Endothelial cell of umbilical vein (primary cell): Measurements from ENCODE around the gene SMAD1. TPM values are rescaled to one million over a fixed set of nuclear protein-coding genes. Genes with fewer than 3 reads are reported as not detected.

ENCODE experiments used
- BruUV-seq: library from RNA; stranded (reverse); fragments of 400-500 nt; replicated peaks from 2 replicates; lab custom pipeline; 2021; lab: Mats Ljungman, UMichigan
- CTCF ChIA-PET: fragments of 300-600, 350-600 bp; sonication (Branson Sonifier 250); formaldehyde crosslinking; loops from one replicate; lab custom pipeline; 2021; ENCODE audit warnings: antibody characterized with exemption, inconsistent platforms; lab: Charles Lee
- POLR2A ChIA-PET: fragments of 300-600, 350-600 bp; sonication (Branson Sonifier 250); formaldehyde crosslinking; loops from one replicate; lab custom pipeline; 2021; ENCODE audit warnings: antibody characterized with exemption, inconsistent platforms; lab: Charles Lee
- DNase-seq: peaks from one replicate; pipeline ENCODE4 v3.0.0-alpha.2; 2011; ENCODE audit warnings: low read depth, low spot score
- FAIRE-seq: peaks from 2 replicates; lab custom pipeline; 2011; peaks lifted over from hg19 to GRCh38; lab: Jason Lieb, UNC
- H2AFZ ChIP-seq: 2 replicates; pipeline ENCODE4 v1.6.0; 2012; ENCODE audit warnings: low read depth, low read length, control low read depth, inconsistent platforms
- H3K27ac ChIP-seq: 2 replicates; pipeline ENCODE4 v1.5.1; 2011; ENCODE audit warnings: low read depth, mild to moderate bottlenecking, control low read depth, low read length, moderate library complexity; ENCODE audit not compliant: insufficient read depth
- H3K27me3 ChIP-seq, 2 experiments: 2 replicates each; pipeline versions ENCODE4 v1.6.0 to v1.6.1; 2011; ENCODE audit warnings: low read length in 2 of 2, mixed read lengths in 1 of 2; ENCODE audit not compliant: control insufficient read depth in 2 of 2, insufficient read depth in 2 of 2
- H3K36me3 ChIP-seq, 2 experiments: 2 replicates in 1 of 2; 3 replicates in 1 of 2; pipeline ENCODE4 v1.5.1; 2011; ENCODE audit warnings: low read length in 2 of 2, mild to moderate bottlenecking in 1 of 2, moderate library complexity in 1 of 2; ENCODE audit not compliant: control insufficient read depth in 2 of 2, insufficient read depth in 2 of 2; ENCODE audit errors: extremely low read depth in 1 of 2
- H3K4me1 ChIP-seq: 3 replicates; pipeline ENCODE4 v1.5.1; 2011; ENCODE audit warnings: mild to moderate bottlenecking, low read length; ENCODE audit not compliant: control insufficient read depth, insufficient read depth; ENCODE audit errors: extremely low read depth
- H3K4me2 ChIP-seq: 2 replicates; pipeline ENCODE4 v1.6.1; 2011; ENCODE audit warnings: low read length, control low read depth, mixed read lengths; ENCODE audit not compliant: insufficient read depth
- H3K4me3 ChIP-seq, 3 experiments: fragments of 200-600 bp in 1 of 3; sonication (generic), shearing (Covaris generic) in 1 of 3; replicated peaks in 1 of 3; 2 replicates each; pipeline ENCODE4 v1.5.1; 2011 to 2016; ENCODE audit warnings: control low read depth in 3 of 3, low read length in 3 of 3, mild to moderate bottlenecking in 2 of 3, inconsistent platforms in 1 of 3, low read depth in 1 of 3, moderate library complexity in 1 of 3; ENCODE audit not compliant: insufficient read depth in 1 of 3
- H3K79me2 ChIP-seq: 2 replicates; pipeline ENCODE4 v1.6.0; 2012; ENCODE audit warnings: low read length, inconsistent platforms; ENCODE audit not compliant: control insufficient read depth, insufficient read depth
- H3K9ac ChIP-seq: replicated peaks from 2 replicates; pipeline ENCODE3; 2011; ENCODE audit warnings: low read length, control low read depth; ENCODE audit not compliant: insufficient read depth; ENCODE audit errors: extremely low read depth
- H3K9me1 ChIP-seq: replicated peaks from 3 replicates; pipeline ENCODE4 v1.6.0; 2011; ENCODE audit warnings: mild to moderate bottlenecking, low read length; ENCODE audit not compliant: control insufficient read depth, insufficient read depth; ENCODE audit errors: extremely low read depth
- H3K9me3 ChIP-seq: replicated peaks from 2 replicates; pipeline ENCODE4 v1.5.1; 2012; ENCODE audit warnings: low read length, inconsistent platforms; ENCODE audit not compliant: control insufficient read depth, insufficient read depth
- H4K20me1 ChIP-seq: replicated peaks from 2 replicates; pipeline ENCODE3; 2011; ENCODE audit warnings: mild to moderate bottlenecking, low read length; ENCODE audit not compliant: control insufficient read depth, insufficient read depth; ENCODE audit errors: extremely low read depth
- CTCF ChIP-seq, 2 donors: IDR thresholded peaks; 1 replicate in 1 of 2; 2 replicates in 1 of 2; pipeline ENCODE4 v1.5.1; 2011; ENCODE audit warnings: low read length in 2 of 2, mild to moderate bottlenecking in 2 of 2, moderate library complexity in 2 of 2, control low read depth in 1 of 2, inconsistent platforms in 1 of 2, low read depth in 1 of 2; ENCODE audit not compliant: insufficient read depth in 1 of 2; ENCODE audit errors: extremely low read depth in 1 of 2
- EZH2 ChIP-seq: IDR thresholded peaks from 2 replicates; pipeline ENCODE4 v1.6.1; 2012; ENCODE audit warnings: borderline replicate concordance, low read depth, mild to moderate bottlenecking, moderate library complexity, low read length, inconsistent platforms; ENCODE audit not compliant: severe bottlenecking
- FOS ChIP-seq: IDR thresholded peaks from 2 replicates; pipeline ENCODE4 v1.6.1; 2011; ENCODE audit warnings: mild to moderate bottlenecking, low read length, moderate library complexity, borderline replicate concordance; ENCODE audit not compliant: insufficient read depth
- GATA2 ChIP-seq: IDR thresholded peaks from 2 replicates; pipeline ENCODE4 v1.7.0; 2011; ENCODE audit warnings: low read depth, mild to moderate bottlenecking, moderate library complexity, mixed read lengths, low read length; ENCODE audit not compliant: insufficient read length, insufficient read depth
- JUN ChIP-seq: IDR thresholded peaks from 2 replicates; pipeline ENCODE4 v1.6.1; 2011; ENCODE audit warnings: borderline replicate concordance, low read depth; ENCODE audit not compliant: insufficient read length, insufficient read depth
- MAX ChIP-seq: IDR thresholded peaks from 2 replicates; pipeline ENCODE4 v1.6.1; 2011; ENCODE audit not compliant: insufficient read depth, insufficient read length
- MYC ChIP-seq: IDR thresholded peaks from one replicate; pipeline ENCODE4 v1.6.1; 2011; ENCODE audit warnings: mild to moderate bottlenecking, low read depth, low read length
- POLR2AphosphoS5 ChIP-seq: IDR thresholded peaks from 2 replicates; pipeline ENCODE4 v1.6.1; 2012; ENCODE audit warnings: low read depth, mild to moderate bottlenecking, control low read depth, low read length, moderate library complexity; ENCODE audit not compliant: insufficient read depth
- dilution Hi-C: fragments of 300-500 bp; cut with MboI; formaldehyde crosslinking; loops from one replicate; pipeline ENCODE4 v1.15.0; 2019; ENCODE audit warnings: low sequenced_read_pairs; ENCODE audit not compliant: extremely low pct_ligation_motif_present
- intact Hi-C: fragments of 100-400 bp; cut with micrococcal nuclease; formaldehyde crosslinking; loops from one replicate; pipeline ENCODE4 v1.10.0; 2022
- polyA plus RNA-seq, 4 experiments: library from polyadenylated mRNA; depleted of rRNA in 3 of 4; stranded (reverse) in 3 of 4; unstranded in 1 of 4; fragments of >200 nt; gene quantifications; 2 replicates each; pipeline versions ENCODE4 v1.2.1 to v1.2.3, GENCODE V29; 2011 to 2012; ENCODE audit warnings: missing spikeins in 1 of 4
- total RNA-seq: library from RNA; stranded (reverse); gene quantifications from 2 replicates; pipeline ENCODE4 v1.2.3, GENCODE V29; 2021

SMAD1 gene
- total and polyA plus RNA-seq, 2 donors (not counting 3 experiments of a cell fraction or from before 2014, with no cell fraction given): 101 to 116 TPM

- Histone ChIP-seq H3K4me3 (no peak overlapping the region), H4K20me1 (no peaks in the 10 kb centered on the region), H3K4me1 (peaks cover 20% of the 10 kb centered on the region), H3K27ac (peak overlapping the region; percentile 45), H3K9me3 (no peaks in the 10 kb centered on the region), H3K9ac (no peak overlapping the region), H2AFZ (peak overlapping the region; percentile 59), H3K79me2 (no peaks in the 10 kb centered on the region), H3K36me3 (no peaks in the 10 kb centered on the region), H3K4me2 (peak overlapping the region; percentile 50), H3K9me1 (no peaks in the 10 kb centered on the region), H3K27me3 (peaks cover 0 to 4% of the 10 kb centered on the region in 2 experiments)
- dilution Hi-C loops: loop anchor here (25.0 kb wide), 1 partner anchor 215 kb away; no protein-coding TSS in a partner anchor
- FAIRE-seq (peak; percentile 40), DNase-seq (peak; percentile 55)
- CTCF ChIA-PET: interaction anchor here (0.8 to 1.6 kb wide), 3 partner anchors 25 to 157 kb away, joined by 3 to 6 read pairs (median 3); no protein-coding TSS in a partner anchor
- intact Hi-C loops: loop anchor here (1.0 to 2.0 kb wide), 2 partner anchors 28 to 64 kb away; partner anchors contain the start of gene SMAD1
- peak; percentile 15 for TF ChIP-seq GATA2
- peak; percentile 48 for TF ChIP-seq FOS
- TF ChIP-seq MYC: no peak
- peak; percentile 15 for TF ChIP-seq POLR2AphosphoS5
- no peak for TF ChIP-seq CTCF (IDR thresholded peaks at IDR 0.05; ENCODE audit: extremely low read depth in 1 of 2, insufficient read depth in 1 of 2, low read depth in 1 of 2, low read length in 2 of 2)
- peak; percentile 65 for TF ChIP-seq JUN
- TF ChIP-seq MAX: no peak
- TF ChIP-seq EZH2: no peak
- TSS peak; percentile 94 for BruUV-seq
- POLR2A ChIA-PET: no interaction called here
Measured at GRCh38 chr4:145452447-145453162, 29.0 kb upstream of the SMAD1 start.
